22Rv1 (cell line): Measurements from ENCODE around the gene TTC7B.

ENCODE experiments used
- ZFX ChIP-seq: fragments of 450-650 bp; IDR thresholded peaks from 2 replicates; pipeline ENCODE4 v1.6.1; 2017; ENCODE audit warnings: antibody characterized with exemption, borderline replicate concordance
- TF ChIP-seq, protein P1 (sequence below): fragments of 450-650 bp; IDR thresholded peaks from 2 replicates; pipeline ENCODE4 v1.5.1; 2017; ENCODE audit warnings: mild to moderate bottlenecking

DNA sequence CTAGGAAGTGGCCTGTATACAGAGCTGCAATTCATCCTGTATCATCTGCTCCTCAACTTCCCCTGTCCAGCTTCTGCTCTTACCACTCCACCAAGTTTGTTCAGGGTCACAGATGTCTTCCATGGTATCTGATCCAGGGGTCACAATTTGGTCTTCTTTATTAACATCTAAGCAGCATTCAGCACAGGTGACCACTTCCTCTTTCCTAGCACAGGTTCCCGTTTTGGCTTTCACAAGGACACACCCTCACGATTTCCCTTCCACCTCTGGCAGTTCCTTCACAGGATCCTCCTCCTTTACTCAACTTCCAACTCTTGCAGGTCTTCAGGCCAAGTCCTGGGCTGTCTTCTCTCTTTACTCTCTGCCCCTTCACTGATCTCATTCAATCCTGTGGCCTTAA lies 93.6 kb downstream of the TTC7B start:
- TF ChIP-seq, protein P1, sequence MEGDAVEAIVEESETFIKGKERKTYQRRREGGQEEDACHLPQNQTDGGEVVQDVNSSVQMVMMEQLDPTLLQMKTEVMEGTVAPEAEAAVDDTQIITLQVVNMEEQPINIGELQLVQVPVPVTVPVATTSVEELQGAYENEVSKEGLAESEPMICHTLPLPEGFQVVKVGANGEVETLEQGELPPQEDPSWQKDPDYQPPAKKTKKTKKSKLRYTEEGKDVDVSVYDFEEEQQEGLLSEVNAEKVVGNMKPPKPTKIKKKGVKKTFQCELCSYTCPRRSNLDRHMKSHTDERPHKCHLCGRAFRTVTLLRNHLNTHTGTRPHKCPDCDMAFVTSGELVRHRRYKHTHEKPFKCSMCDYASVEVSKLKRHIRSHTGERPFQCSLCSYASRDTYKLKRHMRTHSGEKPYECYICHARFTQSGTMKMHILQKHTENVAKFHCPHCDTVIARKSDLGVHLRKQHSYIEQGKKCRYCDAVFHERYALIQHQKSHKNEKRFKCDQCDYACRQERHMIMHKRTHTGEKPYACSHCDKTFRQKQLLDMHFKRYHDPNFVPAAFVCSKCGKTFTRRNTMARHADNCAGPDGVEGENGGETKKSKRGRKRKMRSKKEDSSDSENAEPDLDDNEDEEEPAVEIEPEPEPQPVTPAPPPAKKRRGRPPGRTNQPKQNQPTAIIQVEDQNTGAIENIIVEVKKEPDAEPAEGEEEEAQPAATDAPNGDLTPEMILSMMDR: no peak
- no peak for TF ChIP-seq ZFX
